Esophagus squamous epithelium (tissue), 4 donors: ENCODE results near the gene WTAP.

Experiments
- CTCF ChIP-seq, 6 experiments: fragments of 450-650 bp in 4 of 6; fragments of 200-600 bp in 2 of 6; sonication (generic) in 2 of 6; IDR thresholded peaks; one replicate each; pipeline ENCODE4 v1.5.1; 2016 to 2019; ENCODE audit warnings: antibody characterized with exemption in 6 of 6, mild to moderate bottlenecking in 4 of 6, moderate library complexity in 4 of 6
- POLR2A ChIP-seq, 4 donors: fragments of 450-650 bp; IDR thresholded peaks; one replicate each; pipeline ENCODE4 v1.6.1; 2017; ENCODE audit warnings: antibody characterized with exemption in 4 of 4, mild to moderate bottlenecking in 4 of 4, moderate library complexity in 3 of 4

GRCh38 chr6:159722655-159723054 lies 4.7 kb upstream of the WTAP start:
- no peak for TF ChIP-seq POLR2A (IDR thresholded peaks at IDR 0.05)
- TF ChIP-seq CTCF (IDR thresholded peaks at IDR 0.05): no peak
